A204.1 (cell line): ENCODE measurements around the gene EBNA1BP2.
"Not testable (repeated sequence)": the region's sequence is repeated elsewhere in the genome, so short reads cannot be mapped to it uniquely, and the experiment has no call there.

Experiments
- FAIRE-seq: peaks from 2 replicates; lab custom pipeline; 2012; peaks lifted over from hg19 to GRCh38; lab: Jason Lieb, UNC

The EBNA1BP2 gene

GRCh38 chr1:43119928-43120586 lies 52.0 kb downstream of the EBNA1BP2 start:
- not testable (repeated sequence) for FAIRE-seq
